ENCODE results near the gene ASTN2. TPM values are rescaled to one million over a fixed set of nuclear protein-coding genes. Genes with fewer than 3 reads are reported as not detected.

Gene ASTN2
- total RNA-seq, 1 donor from 2014 or later: 29.0 TPM

- H3K27ac Mint-ChIP-seq: no peak overlapping the region
- no peaks in the 10 kb centered on the region for H3K27me3 Mint-ChIP-seq
- H3K9me3 Mint-ChIP-seq (ENCODE audit: low read depth): no peaks in the 10 kb centered on the region
These were observed 397.4 kb downstream of the ASTN2 start for GRCh38 chr9:117017414-117017985.

DNA sequence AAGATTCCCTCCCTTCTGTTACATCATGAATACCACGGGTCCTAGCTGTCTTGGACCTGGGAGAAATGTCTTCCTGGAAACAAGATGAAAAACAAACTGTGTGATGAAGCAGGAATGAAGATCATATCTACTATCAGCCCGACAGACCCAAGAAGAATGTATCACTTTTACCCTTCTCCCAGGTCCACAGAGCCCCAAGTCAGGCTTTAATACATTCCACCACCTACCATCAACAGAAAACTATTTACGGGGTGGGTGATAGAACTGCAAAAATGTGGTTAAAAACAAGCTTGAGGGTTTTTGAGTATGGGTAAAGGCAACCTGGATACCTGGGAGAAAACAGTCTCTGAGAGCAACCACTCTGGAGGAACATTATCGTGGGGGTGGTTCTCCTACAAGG lies 400.8 kb downstream of the ASTN2 start:
- Mint-ChIP-seq H3K27ac (no peak overlapping the region), H3K4me1 (ENCODE audit: low read depth) (no peaks in the 10 kb centered on the region), H3K4me3 (ENCODE audit: low read depth) (no peak overlapping the region), H3K27me3 (no peaks in the 10 kb centered on the region), H3K9me3 (ENCODE audit: low read depth) (no peaks in the 10 kb centered on the region), H3K36me3 (ENCODE audit: insufficient read depth) (no peaks in the 10 kb centered on the region)
- DNase-seq (ENCODE audit: low spot score, unreplicated experiment): no peak
- no peak for TF ChIP-seq CTCF (IDR thresholded peaks at IDR 0.05; ENCODE audit: unreplicated experiment)

More at GRCh38 chr9:117017414-117017985, 397.4 kb downstream of the ASTN2 start:
- Mint-ChIP-seq H3K4me1 (ENCODE audit: low read depth) (no peaks in the 10 kb centered on the region), H3K36me3 (ENCODE audit: insufficient read depth) (no peaks in the 10 kb centered on the region), H3K4me3 (ENCODE audit: low read depth) (no peak overlapping the region)
- no peak for DNase-seq (ENCODE audit: low spot score, unreplicated experiment)
- TF ChIP-seq CTCF (IDR thresholded peaks at IDR 0.05; ENCODE audit: unreplicated experiment): no peak

DNA sequence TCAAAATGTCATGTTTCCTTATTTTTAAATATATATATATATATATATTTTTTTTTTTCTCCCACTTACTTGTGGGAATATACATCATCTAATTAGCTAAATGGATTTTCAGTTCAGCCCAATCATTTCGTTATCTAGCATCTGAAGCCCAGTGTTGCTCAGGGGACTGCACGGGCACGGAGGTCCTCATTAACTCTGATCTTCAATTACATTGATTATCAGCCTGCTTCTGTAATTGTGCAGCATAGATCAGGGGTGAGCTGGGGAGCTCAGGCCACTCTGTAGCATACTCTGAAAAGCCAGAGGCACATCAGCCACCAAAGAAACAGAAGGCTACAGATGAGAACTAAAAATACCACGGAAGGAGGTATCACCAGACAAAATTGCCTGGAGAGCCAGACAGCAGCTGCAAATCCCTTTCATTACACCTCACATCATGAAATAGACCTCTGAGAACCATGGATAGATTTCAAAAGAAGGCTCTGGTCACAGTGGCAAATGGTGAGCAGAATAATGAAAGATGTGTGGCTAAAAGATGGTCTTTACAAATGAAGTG lies 401.3 kb downstream of the ASTN2 start:
- Mint-ChIP-seq H3K9me3 (ENCODE audit: low read depth) (no peaks in the 10 kb centered on the region), H3K27ac (no peak overlapping the region)

DNA sequence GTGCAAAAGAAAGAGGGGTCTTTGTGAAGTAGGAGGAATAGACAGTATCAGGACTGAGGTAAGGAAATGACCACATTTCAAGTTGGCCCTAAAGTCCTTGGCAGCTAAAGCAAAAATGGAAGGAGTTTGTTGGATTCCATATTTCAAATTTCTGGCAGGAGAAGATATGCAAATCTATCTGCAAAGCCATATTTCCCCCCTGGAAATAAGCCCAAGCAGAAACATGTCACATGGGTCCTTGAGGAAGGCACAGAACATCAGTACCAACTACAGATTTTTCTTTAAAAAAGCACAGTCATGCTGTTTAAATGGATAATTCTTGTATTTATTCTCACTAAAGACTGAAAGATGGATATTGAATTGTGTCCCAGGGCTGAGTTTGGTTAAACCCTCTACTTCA lies 404.8 kb downstream of the ASTN2 start:
- Mint-ChIP-seq H3K4me3 (ENCODE audit: low read depth) (no peak overlapping the region), H3K36me3 (ENCODE audit: insufficient read depth) (peaks cover 2% of the 10 kb centered on the region)
- DNase-seq (ENCODE audit: low spot score, unreplicated experiment): no peak

More for the DNA sequence above, 401.3 kb downstream of the ASTN2 start:
- Mint-ChIP-seq H3K4me3 (ENCODE audit: low read depth) (no peak overlapping the region), H3K4me1 (ENCODE audit: low read depth) (no peaks in the 10 kb centered on the region), H3K27me3 (no peaks in the 10 kb centered on the region), H3K36me3 (ENCODE audit: insufficient read depth) (no peaks in the 10 kb centered on the region)
- TF ChIP-seq CTCF (IDR thresholded peaks at IDR 0.05; ENCODE audit: unreplicated experiment): no peak
- no peak for DNase-seq (ENCODE audit: low spot score, unreplicated experiment)

DNA sequence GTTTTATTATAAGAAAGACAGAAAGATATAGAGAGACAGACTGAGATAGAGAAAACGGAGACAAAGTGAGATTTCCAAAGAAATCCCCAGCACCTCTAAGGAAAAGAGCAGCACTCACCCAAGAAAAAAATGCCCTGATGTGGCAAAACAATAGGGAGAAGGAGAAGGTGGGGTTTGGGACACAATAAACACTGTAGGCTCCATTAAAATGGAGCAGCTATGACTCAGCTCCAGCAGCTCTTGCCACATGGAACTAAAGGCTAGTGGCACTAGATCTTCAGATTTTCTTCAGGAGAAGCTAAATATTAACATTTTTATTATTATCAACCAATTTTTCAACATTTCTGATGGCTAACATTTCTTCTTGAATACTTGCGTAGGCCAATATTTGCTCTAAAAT lies 406.0 kb downstream of the ASTN2 start:
- peak overlapping the region; percentile 25 for H3K27ac Mint-ChIP-seq

More for the DNA sequence above, 404.8 kb downstream of the ASTN2 start:
- no peaks in the 10 kb centered on the region for H3K4me1 Mint-ChIP-seq (ENCODE audit: low read depth)
- no peak overlapping the region for H3K27ac Mint-ChIP-seq
- H3K27me3 Mint-ChIP-seq: no peaks in the 10 kb centered on the region
- H3K9me3 Mint-ChIP-seq (ENCODE audit: low read depth): no peaks in the 10 kb centered on the region
- TF ChIP-seq CTCF (IDR thresholded peaks at IDR 0.05; ENCODE audit: unreplicated experiment): no peak

More for the DNA sequence above, 406.0 kb downstream of the ASTN2 start:
- TF ChIP-seq CTCF (IDR thresholded peaks at IDR 0.05; ENCODE audit: unreplicated experiment): no peak
- Mint-ChIP-seq H3K27me3 (no peaks in the 10 kb centered on the region), H3K36me3 (ENCODE audit: insufficient read depth) (peaks cover 2% of the 10 kb centered on the region), H3K9me3 (ENCODE audit: low read depth) (no peaks in the 10 kb centered on the region), H3K4me3 (ENCODE audit: low read depth) (no peak overlapping the region), H3K4me1 (ENCODE audit: low read depth) (no peaks in the 10 kb centered on the region)
- no peak for DNase-seq (ENCODE audit: low spot score, unreplicated experiment)

All from progenitor cell of endocrine pancreas (in vitro differentiated cells).